Measurements from ENCODE around the gene ILDR1. TPM values are rescaled to one million over a fixed set of nuclear protein-coding genes. Genes with fewer than 3 reads are reported as not detected.
"Not testable (repeated sequence)": the region's sequence is repeated elsewhere in the genome, so short reads cannot be mapped to it uniquely, and the experiment has no call there.

The ILDR1 gene
- polyA plus RNA-seq (ENCODE audit: insufficient read length in 10 of 10): under 1 TPM; 0.15 to 0.41 (median 0.27) TPM
- long read RNA-seq, donor 1: 0 reads
- long read RNA-seq, donor 2: 0 reads
- long read RNA-seq, donor 3: 0 reads
- long read RNA-seq, donor 4: 0 reads
- long read RNA-seq, donor 5: 0 reads
- long read RNA-seq, donor 6: 0 reads
- long read RNA-seq, donor 7: 0 reads
- long read RNA-seq, donor 8: 0 reads
- long read RNA-seq, donor 9: 0 reads

GRCh38 chr3:122021811-122022401 lies at the start of gene ILDR1:
TSS of gene ILDR1 (minus strand) at chr3:122022247. CDS start at chr3:122022077, 170 bp downstream.
- no peak for DNase-seq

GRCh38 chr3:122067588-122068240 lies 45.7 kb upstream of the ILDR1 start:
- DNase-seq: no peak

- DNase-seq: no peak
Measured at GRCh38 chr3:122067214-122067550, 45.1 kb upstream of the ILDR1 start.

GRCh38 chr3:122066331-122067213 lies 44.5 kb upstream of the ILDR1 start:
- DNase-seq: no peak

GRCh38 chr3:122064326-122064725 lies 42.3 kb upstream of the ILDR1 start:
- DNase-seq: no peak

- no peak for DNase-seq
Measured at GRCh38 chr3:122063908-122064307, 41.9 kb upstream of the ILDR1 start.

- no peak for DNase-seq
Measured at GRCh38 chr3:122060040-122060698, 38.1 kb upstream of the ILDR1 start.

GRCh38 chr3:122058294-122058693 lies 36.2 kb upstream of the ILDR1 start:
- no peak for DNase-seq

GRCh38 chr3:122057671-122058070 lies 35.6 kb upstream of the ILDR1 start:
- DNase-seq: no peak

- peak in 2 of 3 donors; percentile 23 to 35 for DNase-seq
Measured at GRCh38 chr3:122055215-122055614, 33.2 kb upstream of the ILDR1 start, which contains the start of gene CD86. TSS of gene CD86 (plus strand) at chr3:122055362. CDS start at chr3:122055490, 128 bp downstream.

- no peak for DNase-seq
Measured at GRCh38 chr3:122052968-122053367, 30.9 kb upstream of the ILDR1 start.

- DNase-seq: not testable (repeated sequence)
Measured at GRCh38 chr3:122047773-122048172, 25.7 kb upstream of the ILDR1 start.

GRCh38 chr3:122047296-122047695 lies 25.2 kb upstream of the ILDR1 start:
- DNase-seq: not testable (repeated sequence)

- DNase-seq: no peak
Measured at GRCh38 chr3:122033023-122033422, 11.0 kb upstream of the ILDR1 start.

- no peak for DNase-seq
Measured at GRCh38 chr3:122032531-122032930, 10.5 kb upstream of the ILDR1 start.

- no peak for DNase-seq
Measured at GRCh38 chr3:122031123-122031468, 9.0 kb upstream of the ILDR1 start.

- DNase-seq: no peak
Measured at GRCh38 chr3:122030381-122031122, 8.5 kb upstream of the ILDR1 start.

- no peak for DNase-seq
Measured at GRCh38 chr3:122025296-122025695, 3.2 kb upstream of the ILDR1 start.

- DNase-seq: no peak
Measured at GRCh38 chr3:122024800-122025199, 2.8 kb upstream of the ILDR1 start.

GRCh38 chr3:122023335-122023910 lies 1.4 kb upstream of the ILDR1 start:
- DNase-seq: peak in 1 of 3 donors; percentile 12

- DNase-seq: no peak
Measured at GRCh38 chr3:122021037-122021436, 1.0 kb downstream of the ILDR1 start.

Data from muscle of back (tissue), 13 donors.